MM.1S (cell line): ENCODE measurements around the gene ERGIC3.

Experiments used
- EZH2phosphoT487 ChIP-seq: fragments of 300-600 bp; sonication (generic); IDR thresholded peaks from 2 replicates; pipeline ENCODE4 v1.6.1; 2018; ENCODE audit warnings: antibody characterized with exemption, low read length
- TF ChIP-seq, protein P1 (sequence below): fragments of 300-600 bp; sonication (generic); IDR thresholded peaks from 2 replicates; pipeline ENCODE4 v1.5.1; 2016; ENCODE audit warnings: antibody characterized with exemption, low read length, mixed read lengths

DNA sequence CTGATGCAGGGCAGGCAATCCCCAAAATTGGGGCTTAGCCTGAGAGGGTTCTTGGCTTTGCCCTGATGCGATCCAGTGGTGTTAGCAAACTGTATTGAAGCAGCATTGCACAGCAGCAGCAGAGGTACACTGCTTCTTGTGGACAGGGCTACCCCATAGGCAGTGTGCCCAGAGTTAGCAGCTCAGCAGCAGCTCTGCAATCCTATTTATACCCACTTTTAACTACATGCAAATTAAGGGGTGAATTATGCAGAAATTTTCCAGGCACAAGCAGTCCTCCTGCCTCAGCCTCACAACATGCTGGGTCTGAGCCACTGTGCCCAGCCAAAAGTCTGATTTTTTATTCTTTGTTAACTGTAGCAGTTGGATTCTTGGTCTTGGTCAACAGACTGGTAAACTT lies 16.2 kb upstream of the ERGIC3 start:
- TF ChIP-seq, protein P1, sequence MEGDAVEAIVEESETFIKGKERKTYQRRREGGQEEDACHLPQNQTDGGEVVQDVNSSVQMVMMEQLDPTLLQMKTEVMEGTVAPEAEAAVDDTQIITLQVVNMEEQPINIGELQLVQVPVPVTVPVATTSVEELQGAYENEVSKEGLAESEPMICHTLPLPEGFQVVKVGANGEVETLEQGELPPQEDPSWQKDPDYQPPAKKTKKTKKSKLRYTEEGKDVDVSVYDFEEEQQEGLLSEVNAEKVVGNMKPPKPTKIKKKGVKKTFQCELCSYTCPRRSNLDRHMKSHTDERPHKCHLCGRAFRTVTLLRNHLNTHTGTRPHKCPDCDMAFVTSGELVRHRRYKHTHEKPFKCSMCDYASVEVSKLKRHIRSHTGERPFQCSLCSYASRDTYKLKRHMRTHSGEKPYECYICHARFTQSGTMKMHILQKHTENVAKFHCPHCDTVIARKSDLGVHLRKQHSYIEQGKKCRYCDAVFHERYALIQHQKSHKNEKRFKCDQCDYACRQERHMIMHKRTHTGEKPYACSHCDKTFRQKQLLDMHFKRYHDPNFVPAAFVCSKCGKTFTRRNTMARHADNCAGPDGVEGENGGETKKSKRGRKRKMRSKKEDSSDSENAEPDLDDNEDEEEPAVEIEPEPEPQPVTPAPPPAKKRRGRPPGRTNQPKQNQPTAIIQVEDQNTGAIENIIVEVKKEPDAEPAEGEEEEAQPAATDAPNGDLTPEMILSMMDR = no peak
- no peak for TF ChIP-seq EZH2phosphoT487
